ENCODE measurements around the gene C15orf39.

The C15orf39 gene

GRCh38 chr15:75201616-75202250 lies at the start of gene C15orf39:
Gene C15orf39 (plus strand): TSS chr15:75201882. CDS start chr15:75206049, 4,167 bp downstream.
- DNase-seq (ENCODE audit: low read depth): no peak
- peak; percentile 72 for TF ChIP-seq CTCF (IDR thresholded peaks at IDR 0.05; ENCODE audit: control insufficient read depth, extremely low read depth, insufficient read depth)
- H3K4me3 ChIP-seq (ENCODE audit: low read depth, low read length): peak within 1 kb of the TSS; percentile 86

- TF ChIP-seq CTCF (IDR thresholded peaks at IDR 0.05; ENCODE audit: control insufficient read depth, extremely low read depth, insufficient read depth): no peak
- no peak for DNase-seq (ENCODE audit: low read depth)
- H3K4me3 ChIP-seq (ENCODE audit: low read depth, low read length): no peak overlapping the region
These were observed 49.2 kb upstream of the C15orf39 start for GRCh38 chr15:75152382-75153079.

GRCh38 chr15:75153087-75153486 lies 48.6 kb upstream of the C15orf39 start:
- no peak for TF ChIP-seq CTCF (IDR thresholded peaks at IDR 0.05; ENCODE audit: control insufficient read depth, extremely low read depth, insufficient read depth)
- H3K4me3 ChIP-seq (ENCODE audit: low read depth, low read length): no peak overlapping the region
- DNase-seq (ENCODE audit: low read depth): no peak

- H3K4me3 ChIP-seq (ENCODE audit: low read depth, low read length): no peak overlapping the region
- no peak for DNase-seq (ENCODE audit: low read depth)
- no peak for TF ChIP-seq CTCF (IDR thresholded peaks at IDR 0.05; ENCODE audit: control insufficient read depth, extremely low read depth, insufficient read depth)
These were observed 48.0 kb upstream of the C15orf39 start for GRCh38 chr15:75153565-75154276.

- no peak for DNase-seq (ENCODE audit: low read depth)
- no peak overlapping the region for H3K4me3 ChIP-seq (ENCODE audit: low read depth, low read length)
- no peak for TF ChIP-seq CTCF (IDR thresholded peaks at IDR 0.05; ENCODE audit: control insufficient read depth, extremely low read depth, insufficient read depth)
These were observed 47.1 kb upstream of the C15orf39 start for GRCh38 chr15:75154461-75155062.

- no peak overlapping the region for H3K4me3 ChIP-seq (ENCODE audit: low read depth, low read length)
- TF ChIP-seq CTCF (IDR thresholded peaks at IDR 0.05; ENCODE audit: control insufficient read depth, extremely low read depth, insufficient read depth): no peak
- no peak for DNase-seq (ENCODE audit: low read depth)
These were observed 45.1 kb upstream of the C15orf39 start for GRCh38 chr15:75156326-75157215.

All from LNCaP clone FGC (cell line).